Activated CD8-positive, alpha-beta memory T cell treated with anti-CD3 and anti-CD28 coated beads for 48 hours (primary cell): ENCODE measurements around the gene EHMT2.
A peak's percentile ranks its signal among the peaks of the same experiment; 100 is the strongest.
"Not testable (repeated sequence)": the region's sequence is repeated elsewhere in the genome, so short reads cannot be mapped to it uniquely, and the experiment has no call there.

Experiments
- DNase-seq, 3 experiments: peaks; one replicate each; pipeline ENCODE4 v3.0.0-alpha.2; 2020; ENCODE audit warnings: low read depth in 2 of 3, low spot score in 2 of 3

EHMT2 gene

DNA sequence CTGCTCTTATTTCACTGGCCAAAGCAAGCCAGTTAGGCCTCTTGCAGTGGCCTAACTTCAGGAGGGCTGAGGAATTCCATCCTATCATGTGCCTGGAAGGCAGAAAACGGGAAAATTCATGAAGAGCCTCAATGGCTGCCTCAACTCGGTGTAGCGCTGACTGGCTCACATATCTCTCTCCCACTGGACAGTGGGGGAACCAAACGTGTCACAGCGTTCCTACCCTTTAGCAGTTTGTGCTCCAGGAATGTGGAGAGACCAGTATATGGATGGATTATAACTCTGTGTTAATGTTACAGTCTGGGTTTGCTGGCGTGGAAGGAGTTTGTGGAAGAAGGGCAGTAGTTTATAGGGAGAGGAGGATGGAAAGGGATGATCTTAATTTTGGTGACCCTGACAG lies 18.3 kb upstream of the EHMT2 start:
- no peak for DNase-seq

- no peak for DNase-seq
Measured at GRCh38 chr6:31915351-31915750, 17.9 kb upstream of the EHMT2 start.

DNA sequence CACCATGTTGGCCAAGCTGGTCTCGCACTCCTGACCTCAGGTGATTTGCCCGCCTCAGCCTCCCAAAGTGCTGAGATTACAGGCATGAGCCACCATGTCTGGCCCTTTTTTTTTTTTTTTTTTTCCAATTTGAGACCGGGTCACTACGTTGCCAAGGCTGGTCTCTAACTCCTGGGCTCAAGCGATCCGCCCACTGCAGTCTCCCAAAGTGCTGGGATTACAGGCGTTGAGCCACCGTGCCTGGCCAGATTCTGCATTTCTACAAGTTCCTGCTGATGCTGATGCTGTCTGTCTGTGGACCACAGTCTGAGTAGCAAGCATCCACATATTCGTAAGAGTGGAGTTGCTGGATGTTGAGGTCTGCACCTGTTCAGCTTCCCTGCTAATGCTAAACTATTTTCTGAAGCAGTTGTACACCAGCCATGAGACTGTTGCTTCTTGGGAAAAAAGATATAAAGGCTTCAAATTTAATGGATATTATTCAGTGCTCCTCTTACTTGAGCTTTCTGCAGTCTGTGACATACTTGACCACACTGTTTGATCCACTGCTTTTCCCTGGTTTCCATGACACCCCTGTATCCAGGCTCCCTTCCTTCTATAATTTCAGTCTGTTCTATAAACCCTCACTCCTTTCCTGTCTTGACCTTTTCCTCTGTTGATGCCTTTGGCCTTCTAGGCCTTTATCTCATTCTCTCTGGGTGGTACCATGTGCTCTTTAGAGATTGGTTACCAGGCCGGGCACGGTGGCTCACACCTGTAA lies 14.5 kb upstream of the EHMT2 start:
- DNase-seq: no peak

DNA sequence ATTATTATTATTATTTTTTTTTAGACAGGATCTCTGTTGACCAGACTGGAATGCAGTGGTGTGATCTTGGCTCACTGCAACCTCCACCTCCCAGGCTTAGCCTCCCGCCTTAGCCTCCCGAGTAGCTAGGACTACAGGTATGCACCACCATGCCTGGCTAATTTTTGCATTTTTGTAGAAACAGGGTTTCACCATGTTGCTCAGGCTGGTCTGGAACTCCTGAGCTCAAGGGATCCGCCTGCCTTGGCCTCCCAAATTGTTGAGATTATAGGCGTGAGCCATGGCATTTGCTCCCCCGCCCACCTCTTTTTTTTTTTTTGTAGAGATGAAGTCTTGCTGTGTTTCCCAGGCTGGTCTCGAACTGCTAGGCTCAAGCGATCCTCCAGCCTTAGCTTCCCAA lies 11.8 kb upstream of the EHMT2 start:
- not testable (repeated sequence) for DNase-seq

- no peak for DNase-seq
Measured at GRCh38 chr6:31908791-31909190, 11.3 kb upstream of the EHMT2 start.

DNA sequence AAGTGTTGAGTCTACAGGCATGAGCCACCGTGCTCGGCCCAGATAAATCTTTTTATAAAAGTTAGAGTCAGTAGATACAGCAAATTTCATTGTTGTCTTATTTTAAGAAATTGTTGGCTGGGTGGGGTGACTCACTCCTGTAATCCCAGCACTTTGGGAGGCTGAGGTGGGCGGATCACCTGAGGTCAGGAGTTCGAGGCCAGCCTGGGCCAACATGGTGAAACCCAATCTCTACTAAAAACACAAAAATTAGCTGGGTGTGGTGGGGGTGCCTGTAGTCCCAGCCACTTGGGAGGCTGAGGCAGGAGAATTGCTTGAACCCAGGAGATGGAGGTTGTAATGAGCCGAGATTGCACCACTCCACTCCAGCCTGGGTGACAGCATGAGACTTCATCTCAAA lies 10.8 kb upstream of the EHMT2 start:
- DNase-seq: not testable (repeated sequence)

GRCh38 chr6:31907158-31907813 lies 9.8 kb upstream of the EHMT2 start:
- no peak for DNase-seq

GRCh38 chr6:31906727-31907126 lies 9.2 kb upstream of the EHMT2 start:
- not testable (repeated sequence) for DNase-seq

- no peak for DNase-seq
Measured at GRCh38 chr6:31906122-31906521, 8.6 kb upstream of the EHMT2 start.

- no peak for DNase-seq
Measured at GRCh38 chr6:31905041-31905440, 7.5 kb upstream of the EHMT2 start.

- DNase-seq: no peak
Measured at GRCh38 chr6:31903957-31904356, 6.5 kb upstream of the EHMT2 start.

GRCh38 chr6:31901953-31902643 lies 4.6 kb upstream of the EHMT2 start, which contains the start of gene ZBTB12:
TSS of gene ZBTB12 (minus strand) at chr6:31902086. CDS start at chr6:31901305, 781 bp downstream.
- peak; percentile 55 to 77 (median 63) for DNase-seq

DNA sequence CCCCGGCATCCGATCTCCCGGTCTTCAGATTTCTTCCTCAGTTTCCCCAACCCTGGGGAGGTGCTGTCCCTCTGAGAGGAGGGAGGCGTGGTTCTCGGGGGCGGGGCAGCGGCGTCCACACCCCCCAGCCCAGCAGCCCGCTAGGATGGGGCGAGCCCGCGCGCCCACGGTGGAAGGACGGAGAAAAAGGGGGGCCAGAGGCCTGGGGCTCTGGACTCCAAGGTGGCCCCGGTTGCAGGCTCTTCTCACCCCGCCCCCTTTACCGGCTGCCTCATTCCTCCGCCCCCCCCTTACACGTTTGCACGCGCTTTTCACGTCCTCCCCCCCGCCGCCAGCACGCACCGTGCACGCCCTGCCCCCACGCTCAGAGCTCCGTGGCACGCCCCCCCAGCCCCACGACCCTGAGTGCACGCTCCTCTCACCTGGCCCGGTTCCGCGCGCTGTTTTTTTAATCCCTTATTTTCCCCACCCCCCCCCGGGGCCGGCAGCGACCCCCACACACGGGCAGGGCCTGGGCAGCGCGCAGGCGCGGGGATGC lies 4.0 kb upstream of the EHMT2 start:
- peak in 1 of 3 experiments; percentile 35 for DNase-seq

GRCh38 chr6:31900917-31901414 lies 3.5 kb upstream of the EHMT2 start:
- DNase-seq: no peak

DNA sequence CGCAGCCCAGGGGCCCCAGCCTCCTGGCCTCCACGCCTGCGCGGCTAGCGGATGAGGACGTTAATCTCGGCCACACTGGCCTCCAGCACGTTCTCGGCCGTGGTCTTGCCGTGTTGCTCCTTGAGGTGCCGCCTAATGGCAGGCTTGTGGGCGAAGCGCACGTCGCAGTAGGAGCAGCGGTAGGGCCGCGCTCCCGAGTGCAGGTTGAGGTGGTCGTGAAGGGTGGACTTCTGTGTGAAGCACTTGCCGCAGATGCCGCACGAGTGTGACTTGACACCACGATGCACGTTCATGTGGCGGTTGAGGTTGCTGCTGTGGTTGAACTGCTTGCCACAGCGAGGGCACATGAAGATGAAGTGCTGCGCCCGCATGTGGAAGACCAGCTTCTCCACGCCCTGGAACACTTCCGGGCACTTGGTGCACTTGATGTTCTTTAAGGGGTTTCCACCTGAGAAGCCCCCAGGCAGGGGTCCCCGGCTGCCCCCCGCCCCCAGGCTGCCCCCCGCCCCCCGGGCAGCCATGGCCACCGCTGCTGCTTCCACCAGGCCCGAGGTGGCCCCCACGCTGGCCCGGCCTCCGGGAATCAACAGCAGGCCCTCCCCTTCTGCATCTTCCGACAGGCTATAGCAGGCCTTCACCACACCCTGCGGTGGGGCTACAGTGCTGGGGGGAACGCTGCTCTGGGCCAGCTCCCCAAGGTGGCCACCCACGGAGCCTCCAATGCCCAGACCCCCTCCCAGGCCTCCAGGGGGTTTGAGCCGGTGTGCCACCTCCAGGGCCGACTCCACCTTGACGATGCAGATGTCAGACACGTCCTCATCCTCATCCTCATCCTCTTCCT lies 2.6 kb upstream of the EHMT2 start:
- no peak for DNase-seq

- no peak for DNase-seq
Measured at GRCh38 chr6:31899215-31899614, 1.7 kb upstream of the EHMT2 start.

DNA sequence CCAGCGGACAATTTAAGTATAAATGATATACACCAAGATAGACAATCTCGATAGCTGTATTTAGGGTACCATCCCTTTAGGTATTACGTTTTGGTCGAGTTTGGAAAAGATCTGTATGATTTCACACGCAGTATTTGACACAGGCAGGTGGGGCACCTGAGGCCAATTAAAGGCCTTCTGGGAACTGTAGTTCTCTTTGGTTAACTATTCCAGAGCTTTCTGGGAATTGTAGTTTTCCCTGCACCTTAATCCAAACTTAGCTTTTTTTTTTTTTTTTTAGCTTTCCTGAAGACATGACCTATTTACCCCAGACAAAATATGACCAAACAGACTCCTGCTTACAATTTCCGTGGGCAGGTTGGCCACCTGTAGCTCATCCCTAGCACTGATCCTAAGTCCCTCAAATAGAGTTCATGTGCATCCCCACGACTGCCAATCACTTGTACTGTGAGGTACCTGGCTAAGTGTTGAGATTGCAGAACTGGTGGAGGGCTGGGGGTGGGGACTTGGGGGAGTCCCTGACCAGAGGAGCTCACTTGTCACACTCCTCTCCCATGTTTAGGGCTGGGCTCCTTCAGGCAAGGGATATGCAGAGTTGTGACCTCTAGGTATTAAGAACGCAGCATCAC lies 999 bp upstream of the EHMT2 start:
- DNase-seq: no peak

DNA sequence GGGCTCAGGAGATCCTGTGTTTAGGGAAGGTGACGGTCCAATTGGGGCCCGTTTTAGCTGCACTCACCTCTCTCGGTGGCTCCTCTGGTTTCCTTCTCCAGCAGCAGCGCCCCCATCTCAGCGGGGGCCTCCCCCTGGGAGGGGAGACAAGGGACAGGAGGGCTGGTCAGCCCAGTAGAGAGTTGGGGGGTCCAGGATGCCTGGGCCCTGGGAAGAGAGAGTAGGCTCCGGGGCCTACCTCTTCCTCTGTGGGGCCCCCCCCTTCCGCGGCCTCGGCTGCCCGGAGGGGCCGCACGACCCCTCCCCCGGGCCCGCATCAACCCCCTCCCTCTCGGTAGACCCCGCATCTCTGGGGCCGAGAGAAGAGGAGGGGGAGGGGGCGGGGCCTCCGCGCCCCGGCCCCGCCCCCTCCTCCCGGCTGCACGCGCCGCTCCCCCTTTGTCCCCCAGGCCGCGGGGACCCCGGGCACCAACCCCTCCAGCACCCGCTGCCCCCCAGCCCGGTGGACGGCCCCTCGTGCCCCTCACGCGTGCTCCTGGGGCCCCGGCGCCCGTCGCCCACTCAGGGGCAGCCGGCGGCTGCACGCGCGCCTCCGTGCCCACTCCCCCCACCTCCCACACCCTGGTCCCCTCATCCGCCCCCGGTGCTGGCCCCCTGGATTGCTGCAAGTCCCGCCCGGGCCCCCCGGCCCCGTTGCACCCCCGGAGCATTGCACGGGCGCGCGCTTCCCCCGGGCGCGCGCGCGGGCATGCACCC lies 464 bp downstream of the EHMT2 start:
- no peak for DNase-seq

DNA sequence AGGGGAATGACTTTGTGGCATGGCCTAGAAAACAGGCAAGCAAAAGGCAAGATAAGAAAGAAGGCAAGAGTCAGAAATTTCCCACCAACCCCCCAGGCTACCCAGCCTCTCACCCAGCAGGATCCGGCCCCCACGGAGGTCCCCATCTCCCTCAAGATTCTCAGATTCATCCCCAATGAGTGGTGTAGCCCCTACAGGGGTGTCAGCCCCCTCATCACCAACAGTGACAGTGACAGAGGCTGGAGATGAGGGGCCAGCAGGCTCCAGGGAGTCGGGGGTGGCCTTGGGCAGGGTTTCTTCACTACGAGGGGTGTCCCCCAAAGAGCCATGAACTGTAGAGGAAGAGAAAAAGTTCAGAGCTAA lies 1.0 kb downstream of the EHMT2 start:
- DNase-seq: no peak

DNA sequence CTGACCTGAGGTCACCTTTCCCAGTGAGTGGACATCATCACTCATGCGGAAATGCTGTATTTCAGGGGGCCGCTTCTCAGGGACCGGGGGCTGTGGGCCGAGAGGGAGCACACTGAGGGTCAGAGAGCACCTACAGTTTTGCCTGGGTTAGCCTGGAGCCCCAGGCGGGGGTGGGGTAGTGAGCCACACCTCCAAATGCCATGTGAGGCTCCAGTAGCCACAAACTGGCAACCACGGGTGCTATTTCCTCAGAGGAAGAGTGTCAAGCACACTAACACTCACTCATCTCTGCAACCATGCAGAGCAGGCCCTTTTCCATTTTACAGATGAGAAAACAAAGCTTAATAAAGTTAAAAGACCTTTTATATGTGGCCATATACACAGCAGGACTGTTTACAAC lies 4.7 kb downstream of the EHMT2 start:
- no peak for DNase-seq
